Measurements from ENCODE around the gene CD19. TPM values are rescaled to one million over a fixed set of nuclear protein-coding genes. Genes with fewer than 3 reads are reported as not detected.
"Not testable (repeated sequence)": the region's sequence is repeated elsewhere in the genome, so short reads cannot be mapped to it uniquely, and the experiment has no call there.

Gene CD19
- total RNA-seq, 1 experiment from 2014 or later, result 1.9 TPM

DNA sequence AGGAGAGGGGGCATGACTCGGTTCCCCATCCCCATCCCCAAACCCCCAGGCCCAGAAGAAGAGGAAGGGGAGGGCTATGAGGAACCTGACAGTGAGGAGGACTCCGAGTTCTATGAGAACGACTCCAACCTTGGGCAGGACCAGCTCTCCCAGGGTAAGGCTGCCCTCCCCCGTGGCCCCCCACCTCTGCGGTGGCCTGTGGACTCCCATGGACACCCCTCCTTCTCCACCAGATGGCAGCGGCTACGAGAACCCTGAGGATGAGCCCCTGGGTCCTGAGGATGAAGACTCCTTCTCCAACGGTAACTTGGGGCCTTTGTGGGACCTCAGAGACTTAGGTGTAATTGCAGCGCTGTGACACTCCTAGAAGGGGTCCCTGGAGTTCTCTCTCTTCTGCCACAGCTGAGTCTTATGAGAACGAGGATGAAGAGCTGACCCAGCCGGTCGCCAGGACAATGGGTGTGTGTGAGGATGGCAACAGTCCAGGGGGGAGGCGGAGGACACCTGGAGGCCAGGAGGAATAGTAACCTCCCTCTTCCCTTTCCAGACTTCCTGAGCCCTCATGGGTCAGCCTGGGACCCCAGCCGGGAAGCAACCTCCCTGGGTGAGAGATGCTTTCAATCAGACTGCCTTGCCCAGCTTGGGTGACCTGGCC is 5.6 kb downstream of the CD19 start:
- DNase-seq, result peak; percentile 68
- Histone ChIP-seq H3K36me3 (replicated peaks; ENCODE audit: control insufficient read depth, insufficient read depth, low read length) (no peaks in the 10 kb centered on the region), H3K4me3 (ENCODE audit: insufficient read depth, low read depth, low read length) (no peak overlapping the region), H3K27me3 (ENCODE audit: control insufficient read depth, insufficient read depth, low read length) (no peaks in the 10 kb centered on the region)

DNA sequence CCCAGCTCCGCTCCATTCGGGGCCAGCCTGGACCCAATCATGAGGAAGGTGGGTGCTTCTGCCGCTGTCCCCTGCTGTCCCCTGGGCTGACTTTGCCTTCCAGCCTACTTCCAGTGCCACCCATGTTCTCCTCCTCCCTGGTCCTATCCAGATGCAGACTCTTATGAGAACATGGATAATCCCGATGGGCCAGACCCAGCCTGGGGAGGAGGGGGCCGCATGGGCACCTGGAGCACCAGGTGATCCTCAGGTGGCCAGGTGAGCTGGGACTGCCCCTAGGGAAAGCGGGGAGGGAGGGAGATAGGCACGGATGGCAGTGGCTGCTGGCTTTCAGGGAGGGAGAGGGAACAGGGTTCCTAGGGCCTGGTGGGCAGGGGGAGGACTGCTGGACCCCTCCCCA is 7.0 kb downstream of the CD19 start:
- DNase-seq, result no peak
- H3K27me3 ChIP-seq (ENCODE audit: control insufficient read depth, insufficient read depth, low read length), result no peaks in the 10 kb centered on the region
- no peak overlapping the region for H3K4me3 ChIP-seq (ENCODE audit: insufficient read depth, low read depth, low read length)
- no peaks in the 10 kb centered on the region for H3K36me3 ChIP-seq (replicated peaks; ENCODE audit: control insufficient read depth, insufficient read depth, low read length)

DNA sequence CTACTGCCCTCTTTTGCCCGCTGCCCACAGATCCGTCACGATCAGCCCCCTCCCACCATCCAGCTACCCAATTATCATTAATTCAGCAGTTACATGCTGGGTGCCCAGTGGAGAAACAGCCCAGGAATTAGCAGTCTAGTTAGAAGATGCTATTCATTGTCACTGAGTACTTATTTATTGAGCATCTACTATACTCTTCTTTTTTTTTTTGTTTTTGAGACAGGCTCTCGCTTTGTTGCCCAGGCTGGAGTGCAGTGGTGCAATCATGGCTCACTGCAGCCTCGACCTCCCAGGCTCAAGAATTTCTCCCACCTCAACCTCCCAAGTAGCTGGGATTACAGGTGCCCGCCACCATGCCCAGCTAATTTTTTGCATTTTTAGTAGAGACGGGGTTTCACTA is 8.1 kb downstream of the CD19 start:
- not testable (repeated sequence) for H3K36me3 ChIP-seq (replicated peaks; ENCODE audit: control insufficient read depth, insufficient read depth, low read length); H3K27me3 ChIP-seq (ENCODE audit: control insufficient read depth, insufficient read depth, low read length); DNase-seq; H3K4me3 ChIP-seq (ENCODE audit: insufficient read depth, low read depth, low read length)

DNA sequence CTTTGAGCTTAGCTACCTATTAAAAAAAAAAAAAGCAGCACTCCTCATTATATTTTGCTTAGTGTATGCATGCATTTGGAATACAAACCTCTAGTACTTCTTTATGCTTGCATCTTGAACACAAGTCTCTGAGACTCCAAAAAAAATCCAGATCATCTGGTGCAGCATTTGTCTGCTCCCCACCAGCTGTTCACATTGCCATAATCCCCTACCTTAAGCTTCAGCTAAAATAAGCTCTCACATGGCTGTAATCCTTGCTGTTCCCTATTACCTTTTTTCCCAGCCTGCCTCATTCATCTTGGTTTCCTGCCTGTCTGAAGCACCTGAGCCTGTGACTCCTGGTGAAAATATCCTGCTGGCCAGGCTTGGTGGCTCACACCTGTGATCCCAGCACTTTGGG is 11.5 kb downstream of the CD19 start:
- no peak for DNase-seq
- no peaks in the 10 kb centered on the region for H3K36me3 ChIP-seq (replicated peaks; ENCODE audit: control insufficient read depth, insufficient read depth, low read length)
- no peaks in the 10 kb centered on the region for H3K27me3 ChIP-seq (ENCODE audit: control insufficient read depth, insufficient read depth, low read length)
- H3K4me3 ChIP-seq (ENCODE audit: insufficient read depth, low read depth, low read length), result no peak overlapping the region

DNA sequence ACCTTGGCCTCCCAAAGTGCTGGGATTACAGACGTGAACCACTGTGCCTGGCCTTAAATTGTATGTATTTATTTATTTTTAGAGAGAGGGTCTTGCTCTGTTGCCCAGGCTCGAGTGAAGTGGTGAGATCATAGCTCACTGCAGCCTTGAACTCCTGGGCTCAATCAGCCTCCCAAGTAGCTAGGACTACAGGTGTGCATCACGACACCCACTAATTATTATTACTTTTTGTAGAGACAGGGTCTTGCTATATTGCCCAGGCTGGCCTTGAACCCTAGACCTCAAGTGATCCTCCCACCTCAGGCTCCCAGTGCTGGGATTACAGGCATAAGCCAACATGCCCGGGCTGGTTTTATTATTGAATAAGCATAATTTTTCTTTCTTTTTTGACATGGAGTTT is 14.9 kb downstream of the CD19 start:
- H3K4me3 ChIP-seq (ENCODE audit: insufficient read depth, low read depth, low read length), result no peak overlapping the region

DNA sequence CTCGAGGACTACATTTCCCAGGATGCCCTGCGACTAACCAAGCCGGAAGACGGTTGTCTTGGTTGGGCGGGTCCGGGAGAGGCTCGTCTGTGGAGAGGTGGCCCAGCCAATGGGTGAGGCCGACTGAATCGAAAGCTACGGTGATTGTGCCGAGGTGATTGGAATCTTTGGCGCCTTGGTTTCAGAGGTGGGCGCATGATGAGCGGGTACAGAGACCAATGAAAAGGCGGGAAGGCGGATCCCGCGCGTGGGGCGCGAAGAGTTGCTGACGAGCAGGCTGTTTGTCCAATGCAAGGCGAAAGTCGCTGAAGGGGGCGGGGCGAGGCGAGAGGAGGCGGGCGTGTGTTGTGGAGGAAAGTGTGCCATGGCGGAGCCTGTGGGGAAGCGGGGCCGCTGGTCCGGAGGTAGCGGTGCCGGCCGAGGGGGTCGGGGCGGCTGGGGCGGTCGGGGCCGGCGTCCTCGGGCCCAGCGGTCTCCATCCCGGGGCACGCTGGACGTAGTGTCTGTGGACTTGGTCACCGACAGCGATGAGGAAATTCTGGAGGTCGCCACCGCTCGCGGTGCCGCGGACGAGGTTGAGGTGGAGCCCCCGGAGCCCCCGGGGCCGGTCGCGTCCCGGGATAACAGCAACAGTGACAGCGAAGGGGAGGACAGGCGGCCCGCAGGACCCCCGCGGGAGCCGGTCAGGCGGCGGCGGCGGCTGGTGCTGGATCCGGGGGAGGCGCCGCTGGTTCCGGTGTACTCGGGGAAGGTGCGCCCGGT is 19.1 kb downstream of the CD19 start, which contains the start of gene NFATC2IP:
Gene NFATC2IP (plus strand): TSS at position 290 of the 762 bp plus-strand sequence. CDS start 75 bp downstream, at position 365.
- Histone ChIP-seq H3K27me3 (ENCODE audit: control insufficient read depth, insufficient read depth, low read length) (no peaks in the 10 kb centered on the region), H3K4me3 (ENCODE audit: insufficient read depth, low read depth, low read length) (peak within 1 kb of the TSS; percentile 90), H3K36me3 (replicated peaks; ENCODE audit: control insufficient read depth, insufficient read depth, low read length) (peaks cover 23% of the 10 kb centered on the region)
- peak; percentile 98 for DNase-seq

More for the DNA sequence above, 14.9 kb downstream of the CD19 start:
- H3K27me3 ChIP-seq (ENCODE audit: control insufficient read depth, insufficient read depth, low read length), result no peaks in the 10 kb centered on the region
- no peaks in the 10 kb centered on the region for H3K36me3 ChIP-seq (replicated peaks; ENCODE audit: control insufficient read depth, insufficient read depth, low read length)
- DNase-seq, result no peak

DNA sequence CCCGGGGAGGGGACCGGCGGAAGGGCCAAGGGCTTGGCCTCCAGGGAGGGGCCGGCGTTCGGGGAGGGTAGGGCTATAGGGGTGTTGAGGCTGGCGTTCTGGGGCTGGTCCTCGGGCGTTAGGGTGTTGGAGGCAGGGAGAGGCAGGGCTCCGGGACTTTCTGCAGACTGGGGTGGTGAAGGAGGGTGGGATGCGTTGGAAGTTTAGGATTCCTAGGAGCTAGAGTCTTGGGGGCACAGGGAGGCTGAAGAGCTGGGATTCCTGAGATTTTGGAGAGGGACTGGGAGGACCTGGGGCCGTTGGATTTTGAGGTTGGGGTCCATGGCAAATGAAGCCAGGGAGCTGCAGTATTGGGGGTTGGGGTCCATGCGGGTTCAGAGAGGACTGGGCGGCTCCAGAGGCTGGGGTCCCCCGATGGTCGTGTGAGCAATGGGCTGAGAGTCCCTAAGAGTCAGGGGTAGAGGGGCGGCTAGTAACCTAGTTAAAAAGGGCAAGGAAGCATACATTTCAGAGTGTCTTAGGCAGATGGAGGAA is 19.7 kb downstream of the CD19 start:
- peak overlapping the region; percentile 90 for H3K4me3 ChIP-seq (ENCODE audit: insufficient read depth, low read depth, low read length)
- H3K36me3 ChIP-seq (replicated peaks; ENCODE audit: control insufficient read depth, insufficient read depth, low read length), result peaks cover 29% of the 10 kb centered on the region
- DNase-seq, result no peak
- no peaks in the 10 kb centered on the region for H3K27me3 ChIP-seq (ENCODE audit: control insufficient read depth, insufficient read depth, low read length)

DNA sequence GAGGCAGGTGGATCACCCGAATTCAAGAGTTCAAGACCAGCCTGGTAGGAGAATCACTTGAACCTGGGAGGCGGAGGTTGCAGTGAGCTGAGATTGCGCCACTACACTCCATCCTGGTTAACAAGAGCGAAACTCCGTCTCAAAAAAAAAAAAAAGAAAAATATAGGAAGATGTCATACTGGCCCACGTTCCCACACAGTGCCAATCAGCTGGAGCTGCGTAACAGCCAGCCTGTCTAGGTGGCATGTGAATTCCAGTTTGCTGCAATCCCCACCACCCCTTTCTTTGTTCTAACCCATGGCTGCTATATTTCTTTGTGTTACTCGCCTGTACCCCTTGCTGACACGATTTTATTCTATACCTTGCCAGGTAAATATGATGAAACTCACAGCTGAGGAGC is 26.4 kb downstream of the CD19 start:
- peaks cover 52% of the 10 kb centered on the region for H3K36me3 ChIP-seq (replicated peaks; ENCODE audit: control insufficient read depth, insufficient read depth, low read length)
- no peak for DNase-seq
- H3K4me3 ChIP-seq (ENCODE audit: insufficient read depth, low read depth, low read length), result no peak overlapping the region

DNA sequence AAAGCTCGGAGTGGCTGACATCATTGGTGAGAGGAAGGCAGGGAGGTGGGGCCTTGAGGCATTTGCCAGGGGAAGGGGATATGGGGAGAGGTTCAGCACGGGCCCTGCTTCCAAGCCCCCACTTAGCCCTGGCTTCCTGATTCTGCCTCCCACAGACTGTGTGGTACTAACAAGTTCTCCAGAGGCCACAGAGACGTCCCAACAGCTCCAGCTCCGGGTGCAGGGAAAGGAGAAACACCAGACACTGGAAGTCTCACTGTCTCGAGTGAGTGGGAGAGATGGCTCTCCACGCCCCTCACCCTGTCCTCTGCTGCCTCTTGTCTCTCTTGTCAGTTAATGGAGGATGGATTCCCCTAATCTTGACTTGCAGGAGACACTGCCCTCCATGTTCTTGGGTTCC is 27.1 kb downstream of the CD19 start:
- DNase-seq, result no peak
- Histone ChIP-seq H3K36me3 (replicated peaks; ENCODE audit: control insufficient read depth, insufficient read depth, low read length) (peaks cover 52% of the 10 kb centered on the region), H3K27me3 (ENCODE audit: control insufficient read depth, insufficient read depth, low read length) (no peaks in the 10 kb centered on the region), H3K4me3 (ENCODE audit: insufficient read depth, low read depth, low read length) (no peak overlapping the region)

More for the DNA sequence above, 26.4 kb downstream of the CD19 start:
- H3K27me3 ChIP-seq (ENCODE audit: control insufficient read depth, insufficient read depth, low read length), result no peaks in the 10 kb centered on the region

DNA sequence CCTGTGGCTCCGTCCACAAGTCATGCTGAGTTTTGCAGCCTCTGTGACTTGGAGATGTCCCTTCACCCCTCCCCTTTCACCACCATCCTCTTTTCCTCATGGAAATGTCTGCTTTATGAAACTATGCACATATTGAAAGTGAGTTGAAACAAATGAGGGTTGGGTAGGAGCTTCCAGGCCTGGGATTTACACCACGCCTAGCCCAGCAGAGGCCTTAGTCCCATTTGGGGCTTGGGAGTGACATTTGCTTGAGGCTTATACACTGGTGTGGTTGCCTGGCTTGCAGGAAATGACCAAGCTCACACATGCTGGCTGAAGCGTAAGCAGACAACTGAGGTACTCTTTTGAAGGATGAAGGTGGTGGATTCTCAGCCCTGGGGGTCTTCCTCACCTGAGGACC is 32.3 kb downstream of the CD19 start:
- Histone ChIP-seq H3K27me3 (ENCODE audit: control insufficient read depth, insufficient read depth, low read length) (no peaks in the 10 kb centered on the region), H3K36me3 (replicated peaks; ENCODE audit: control insufficient read depth, insufficient read depth, low read length) (peaks cover 25% of the 10 kb centered on the region), H3K4me3 (ENCODE audit: insufficient read depth, low read depth, low read length) (no peak overlapping the region)
- DNase-seq, result no peak

DNA sequence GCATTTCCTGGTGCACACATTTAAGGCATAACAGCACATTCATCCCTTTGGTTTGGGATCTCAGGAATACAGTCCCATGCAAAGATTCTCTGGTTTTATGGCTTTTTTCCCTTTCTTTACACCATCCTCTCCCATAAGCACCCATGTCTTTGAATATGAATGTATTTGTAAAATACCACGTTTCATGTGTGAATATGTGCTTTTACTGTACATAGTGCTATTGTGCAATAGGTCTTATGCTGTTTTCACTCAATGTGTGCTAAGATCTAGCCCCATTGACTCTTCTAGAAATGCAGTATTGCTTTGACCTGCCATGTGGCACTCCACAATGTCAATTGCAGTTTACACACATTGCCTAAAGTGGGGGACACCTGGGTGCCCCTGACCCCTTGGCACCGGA is 32.7 kb downstream of the CD19 start:
- no peaks in the 10 kb centered on the region for H3K27me3 ChIP-seq (ENCODE audit: control insufficient read depth, insufficient read depth, low read length)
- peaks cover 25% of the 10 kb centered on the region for H3K36me3 ChIP-seq (replicated peaks; ENCODE audit: control insufficient read depth, insufficient read depth, low read length)
- H3K4me3 ChIP-seq (ENCODE audit: insufficient read depth, low read depth, low read length), result no peak overlapping the region
- no peak for DNase-seq

DNA sequence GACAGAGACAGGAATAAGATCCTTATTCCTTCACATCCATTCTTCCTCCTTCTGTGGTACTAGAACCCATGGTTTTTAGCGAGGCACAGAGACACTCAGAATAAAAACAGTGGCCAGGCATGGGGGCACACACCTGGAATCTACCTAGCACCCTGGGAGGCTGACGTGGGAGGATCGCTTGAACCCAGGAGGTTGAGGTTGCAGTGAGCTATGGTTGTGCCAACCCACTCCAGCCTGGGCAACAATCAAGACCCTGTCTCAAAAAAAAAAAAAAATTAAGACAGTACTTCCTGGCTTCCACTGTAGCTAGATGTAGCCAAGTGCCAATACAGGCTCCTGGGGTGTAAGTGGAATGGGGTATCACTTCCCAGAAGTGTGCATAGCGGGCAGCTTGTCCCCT is 35.4 kb downstream of the CD19 start:
- Histone ChIP-seq H3K27me3 (ENCODE audit: control insufficient read depth, insufficient read depth, low read length) (no peaks in the 10 kb centered on the region), H3K4me3 (ENCODE audit: insufficient read depth, low read depth, low read length) (no peak overlapping the region), H3K36me3 (replicated peaks; ENCODE audit: control insufficient read depth, insufficient read depth, low read length) (peaks cover 18% of the 10 kb centered on the region)
- no peak for DNase-seq

DNA sequence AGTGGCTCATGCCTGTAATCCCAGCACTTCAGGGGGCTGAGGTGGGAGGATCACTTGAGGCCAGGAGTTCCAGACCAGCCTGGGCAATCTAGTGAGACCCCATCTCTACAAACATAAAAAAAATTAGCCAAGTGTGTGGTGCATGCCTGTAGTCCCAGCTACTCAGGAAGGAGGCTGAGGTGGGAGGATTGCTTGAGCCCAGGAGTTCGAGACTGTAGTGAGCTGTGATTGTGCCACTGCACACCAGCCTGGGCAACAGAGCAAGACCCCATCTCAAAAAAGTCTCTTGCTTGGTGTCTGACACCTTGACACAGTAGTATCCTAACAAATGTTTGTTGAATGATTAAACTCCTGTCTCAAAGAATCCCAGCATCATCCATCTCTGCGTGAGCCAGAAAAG is 37.9 kb downstream of the CD19 start:
- DNase-seq; H3K4me3 ChIP-seq (ENCODE audit: insufficient read depth, low read depth, low read length); H3K27me3 ChIP-seq (ENCODE audit: control insufficient read depth, insufficient read depth, low read length); H3K36me3 ChIP-seq (replicated peaks; ENCODE audit: control insufficient read depth, insufficient read depth, low read length): not testable (repeated sequence)

DNA sequence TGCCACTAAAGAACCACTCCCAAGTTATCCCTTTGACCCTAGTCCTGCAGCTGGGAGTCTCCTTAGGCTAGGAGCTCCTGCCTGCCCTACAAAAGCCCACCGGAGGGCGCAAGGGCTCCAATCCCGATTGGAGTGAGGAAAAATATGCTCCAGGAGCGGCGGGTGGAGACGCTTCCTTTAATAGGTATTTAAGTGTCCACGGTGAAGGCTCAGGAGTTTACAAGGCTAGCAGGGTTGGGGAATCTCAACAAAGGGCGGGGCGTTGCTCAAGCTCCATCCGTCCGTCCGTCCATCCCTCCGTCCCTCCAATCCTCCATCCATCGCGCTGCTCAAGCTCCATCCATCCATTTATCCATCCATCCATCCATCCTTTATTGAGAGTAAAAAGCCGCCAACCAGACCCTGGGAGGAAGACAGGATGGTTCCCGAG is 42.3 kb downstream of the CD19 start:
- H3K36me3 ChIP-seq (replicated peaks; ENCODE audit: control insufficient read depth, insufficient read depth, low read length), result peaks cover 2% of the 10 kb centered on the region
- peak overlapping the region; percentile 85 for H3K4me3 ChIP-seq (ENCODE audit: insufficient read depth, low read depth, low read length)

More for the DNA sequence above, 42.3 kb downstream of the CD19 start:
- DNase-seq, result peak; percentile 83
- no peaks in the 10 kb centered on the region for H3K27me3 ChIP-seq (ENCODE audit: control insufficient read depth, insufficient read depth, low read length)
